ENCODE measurements around the gene CRTC1. TPM values are rescaled to one million over a fixed set of nuclear protein-coding genes. Genes with fewer than 3 reads are reported as not detected.

The CRTC1 gene
- total RNA-seq, 2 donors from 2014 or later = 9.3 to 15.7 TPM

DNA sequence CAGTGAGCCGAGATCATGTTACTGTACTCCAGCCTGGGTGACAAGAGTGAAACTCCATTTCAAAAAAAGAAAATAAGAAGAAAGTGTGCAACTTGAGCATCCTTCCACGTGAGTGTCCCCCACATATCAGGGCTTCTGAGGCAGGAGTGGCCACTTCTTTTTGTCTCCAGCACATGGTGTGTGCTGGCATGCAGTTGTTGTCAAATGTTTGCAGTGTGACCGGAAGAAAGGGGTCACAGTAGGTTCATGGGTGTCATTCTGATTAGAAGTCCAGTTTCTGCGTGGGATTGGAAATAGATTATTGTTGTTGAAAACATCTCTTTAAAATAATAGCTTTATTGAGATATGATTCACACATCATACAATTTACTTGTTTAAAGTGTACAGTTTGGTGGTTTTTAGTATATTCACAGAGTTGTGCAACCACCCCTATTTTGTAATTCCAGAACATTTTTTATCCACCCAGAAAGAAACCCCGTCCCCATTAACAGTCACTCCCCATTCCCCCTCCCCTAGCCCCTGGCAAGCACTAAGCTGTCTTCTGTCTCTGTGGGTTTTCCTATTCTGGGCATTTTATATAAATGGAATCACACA, 2.2 kb downstream of the CRTC1 start:
- no peak for DNase-seq (ENCODE audit: low spot score)
- intact Hi-C loops (cut with DNase I) = no loop called here

DNA sequence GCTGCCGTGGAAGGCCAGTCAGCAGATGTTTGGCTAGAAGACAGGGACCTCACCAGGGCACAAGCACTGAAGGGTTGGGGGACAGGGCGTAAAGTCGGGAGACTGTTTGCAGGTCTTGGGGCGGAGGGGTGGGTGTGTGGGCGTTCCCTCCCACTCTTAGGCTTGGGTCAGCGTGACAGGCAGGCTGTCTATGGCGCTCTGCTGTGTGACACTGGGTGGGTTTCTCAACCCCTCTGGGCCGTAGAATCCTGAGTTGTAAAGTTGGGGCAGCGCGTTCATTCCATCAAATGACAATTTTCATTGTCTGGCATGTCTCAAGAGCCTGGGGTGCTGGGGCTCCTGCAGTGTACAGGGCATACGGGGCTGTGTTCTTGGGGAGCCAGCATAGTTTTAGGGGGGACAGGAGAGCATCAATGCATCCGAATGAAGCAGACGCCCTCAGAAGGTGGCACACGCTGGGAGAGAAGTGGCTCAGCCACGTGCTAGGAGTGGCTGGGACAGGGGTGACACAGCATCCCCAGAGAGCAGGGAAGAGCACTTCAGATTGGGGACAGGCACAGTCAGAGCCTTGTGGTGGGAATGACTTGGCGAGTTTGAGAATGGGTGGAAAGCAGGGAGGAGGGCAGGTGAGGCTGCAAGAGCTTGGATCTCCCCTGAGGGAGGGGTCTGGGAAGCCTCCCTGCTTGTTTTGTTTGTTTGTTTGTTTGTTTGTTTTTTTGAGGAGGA, 4.4 kb downstream of the CRTC1 start:
- intact Hi-C loops (cut with DNase I) = no loop called here
- no peak for DNase-seq (ENCODE audit: low spot score)

DNA sequence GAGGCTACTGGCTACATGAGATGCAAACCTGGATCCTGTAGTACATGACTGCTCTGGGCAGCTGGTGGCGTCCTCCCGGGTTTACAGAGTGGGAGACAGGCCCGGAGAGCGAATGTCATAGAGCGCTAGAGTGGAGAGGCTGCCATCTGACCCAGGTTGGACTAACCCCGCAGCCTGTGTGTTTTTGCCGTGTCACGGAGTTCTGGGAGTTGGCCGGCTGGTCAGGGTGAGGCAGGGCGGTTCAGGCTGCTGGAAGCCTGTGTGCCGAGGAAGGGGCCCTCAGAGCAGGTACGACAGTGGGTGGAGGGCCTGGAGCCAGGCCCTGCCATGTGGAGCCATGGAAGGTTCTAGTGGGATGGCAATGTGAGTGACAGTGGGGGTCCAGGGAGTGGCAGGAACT, 12.5 kb downstream of the CRTC1 start:
- DNase-seq (ENCODE audit: low spot score) = no peak
- intact Hi-C loops (cut with DNase I) = no loop called here

DNA sequence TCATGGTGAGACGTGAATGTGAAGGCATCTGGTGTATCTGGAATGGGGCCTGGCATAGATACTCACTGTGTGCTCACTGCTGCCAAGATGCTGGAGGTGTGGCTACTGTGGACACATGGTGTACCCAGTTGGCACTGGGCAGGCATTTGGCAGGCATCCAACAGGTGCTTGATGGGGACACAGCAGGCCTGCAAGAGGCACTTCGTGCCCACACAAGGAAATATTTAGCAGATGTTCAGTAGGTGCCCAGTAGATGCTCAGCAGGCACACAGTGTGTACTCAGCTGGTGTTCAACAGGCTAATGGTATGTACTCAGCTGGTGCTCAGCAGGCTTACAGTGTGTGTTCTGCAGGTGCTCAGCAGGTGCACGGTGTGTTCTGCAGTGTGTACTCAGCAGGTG, 14.2 kb downstream of the CRTC1 start:
- no peak for DNase-seq (ENCODE audit: low spot score)
- intact Hi-C loops (cut with DNase I) = no loop called here

DNA sequence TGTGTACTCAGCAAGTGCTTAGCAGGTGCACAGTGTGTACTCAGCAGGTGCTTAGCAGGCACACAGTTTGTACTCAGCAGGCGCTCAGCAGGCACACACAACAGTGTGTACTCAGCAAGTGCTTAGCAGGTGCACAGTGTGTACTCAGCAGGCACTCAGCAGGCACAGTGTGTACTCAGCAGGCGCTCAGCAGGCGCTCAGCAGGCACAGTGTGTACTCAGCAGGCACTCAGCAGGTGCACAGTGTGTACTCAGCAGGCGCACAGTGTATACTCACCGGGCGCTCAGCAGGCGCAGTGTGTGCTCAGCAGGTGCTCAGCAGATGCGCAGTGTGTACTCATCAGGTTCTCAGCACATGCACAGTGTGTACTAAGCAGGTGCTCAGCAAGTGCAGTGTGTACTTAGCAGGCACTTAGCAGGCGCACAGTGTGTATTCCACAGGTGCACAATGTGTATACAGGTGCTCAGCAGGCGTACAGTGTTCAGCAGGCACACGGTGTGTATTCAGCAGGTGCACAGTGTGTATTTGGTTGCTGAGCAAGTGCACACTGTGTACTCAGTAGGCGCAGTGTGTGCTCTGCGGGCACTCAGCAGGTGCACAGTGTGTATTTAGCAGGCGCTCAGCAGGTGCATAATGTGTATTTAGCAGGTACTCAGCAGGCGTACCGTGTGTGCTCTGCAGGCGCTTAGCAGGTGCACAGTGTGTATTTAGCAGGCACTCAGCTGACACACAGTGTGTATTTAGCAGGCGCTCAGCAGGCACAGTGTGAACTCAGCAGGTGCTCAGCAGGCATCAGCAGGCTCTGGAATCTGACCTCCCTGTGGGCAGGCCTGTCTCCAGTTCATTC, 15.1 kb downstream of the CRTC1 start:
- intact Hi-C loops (cut with DNase I) = no loop called here
- no peak for DNase-seq (ENCODE audit: low spot score)

DNA sequence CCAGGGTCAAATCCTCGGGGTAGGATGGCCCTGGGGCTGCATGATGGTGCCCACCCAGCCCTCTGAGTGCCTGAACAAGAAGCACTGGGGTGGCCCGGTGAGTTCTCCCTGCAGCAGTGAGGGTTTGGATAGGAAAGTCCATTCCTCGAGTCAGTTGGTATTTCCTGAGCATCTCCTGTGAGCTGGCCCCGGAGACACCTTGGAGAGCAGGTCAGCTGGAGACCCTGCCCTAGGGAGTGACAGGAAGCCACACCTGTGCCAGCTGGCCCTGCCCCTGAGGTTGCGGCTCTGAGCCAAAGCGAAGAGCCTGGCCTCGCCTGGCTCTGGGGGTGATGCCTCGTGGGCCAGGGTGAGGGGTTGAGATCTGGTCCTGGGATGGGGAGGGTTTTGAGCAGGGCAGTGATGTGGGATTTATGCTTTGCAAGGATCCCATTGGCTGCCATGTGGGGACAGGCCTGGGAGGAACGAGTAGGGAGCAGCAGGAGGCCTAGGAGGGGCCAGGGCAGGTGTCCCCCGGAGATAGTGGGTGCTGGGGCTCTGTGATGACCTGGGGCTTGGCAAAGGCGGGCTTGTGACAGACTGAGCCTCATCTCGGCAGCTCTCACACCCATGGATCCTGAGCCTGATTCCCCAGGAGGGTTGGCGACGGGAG, 16.0 kb downstream of the CRTC1 start:
- DNase-seq (ENCODE audit: low spot score) = no peak
- intact Hi-C loops (cut with DNase I) = no loop called here

DNA sequence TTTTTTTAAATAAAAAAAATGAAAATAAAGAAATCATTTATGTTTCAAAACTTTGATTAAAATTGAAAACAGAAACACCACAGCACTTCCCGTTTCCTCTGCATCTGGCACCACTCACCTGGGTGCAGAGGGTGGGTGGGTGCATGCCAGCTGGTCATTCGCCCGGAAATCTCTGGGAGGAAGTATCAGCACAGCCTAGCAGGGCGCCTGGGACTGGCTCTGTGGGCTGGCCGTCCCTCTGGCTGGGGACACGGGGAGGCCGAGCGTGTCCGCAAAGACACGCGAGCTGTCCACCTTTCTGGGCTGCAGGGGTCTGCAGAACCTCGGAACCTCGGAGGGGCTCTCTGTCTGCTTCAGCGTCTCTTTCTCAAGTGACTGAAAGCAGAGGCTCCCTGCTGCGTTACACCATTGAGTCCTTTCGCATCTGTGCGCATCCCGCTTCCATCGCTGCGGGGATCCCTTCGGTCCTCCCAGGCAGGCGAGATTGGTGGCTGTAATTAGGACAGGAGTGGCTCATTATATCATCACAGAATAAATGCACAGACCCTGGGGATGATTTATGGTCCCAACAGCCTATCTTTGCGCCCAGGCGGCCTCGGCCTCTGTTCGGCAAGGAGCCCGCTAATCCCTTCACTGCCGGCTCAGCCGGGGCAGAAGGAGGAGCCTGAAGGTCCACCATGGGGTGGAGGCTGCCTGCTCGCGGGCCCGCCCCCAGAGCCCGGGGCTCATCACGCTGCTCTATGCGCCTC, 17.2 kb downstream of the CRTC1 start:
- DNase-seq (ENCODE audit: low spot score) = peak; percentile 93
- intact Hi-C loops (cut with DNase I) = no loop called here

DNA sequence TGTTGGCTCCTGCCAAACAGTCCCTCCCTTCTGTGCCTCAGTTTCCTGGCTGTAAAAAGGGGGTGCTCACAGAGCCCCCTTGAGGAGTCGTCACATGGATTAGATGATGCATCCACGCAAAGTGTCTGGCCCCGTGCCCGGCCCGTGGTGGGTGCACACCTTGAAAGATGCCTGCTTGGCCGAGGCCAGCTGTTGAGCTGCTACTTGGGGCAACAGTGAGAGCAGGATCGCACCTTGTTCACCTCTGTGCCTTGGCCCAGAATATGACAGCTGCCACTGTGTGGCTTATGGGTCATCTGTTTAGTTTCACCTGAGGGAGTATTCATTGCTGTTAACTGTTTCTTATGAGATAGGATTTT, 17.7 kb downstream of the CRTC1 start:
- intact Hi-C loops (cut with DNase I) = no loop called here
- no peak for DNase-seq (ENCODE audit: low spot score)

DNA sequence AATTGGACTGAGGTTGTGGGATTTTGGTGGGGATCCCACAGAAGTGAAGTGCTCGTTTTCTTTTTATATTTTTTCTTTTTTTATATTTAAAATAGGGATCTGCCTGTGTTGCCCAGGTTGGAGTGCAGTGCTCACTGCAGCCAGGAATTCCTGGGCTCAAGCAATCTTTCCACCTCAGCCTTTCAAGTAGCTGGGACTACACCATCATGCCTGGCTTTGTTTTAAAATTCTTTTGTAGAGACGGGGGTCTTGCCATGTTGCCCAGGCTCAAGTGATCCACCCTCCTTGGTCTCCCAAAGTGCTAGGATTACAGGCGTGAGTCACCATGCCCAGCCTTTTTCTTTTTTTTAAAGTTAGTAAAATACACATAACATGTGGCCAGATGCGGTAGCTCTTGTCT, 20.6 kb downstream of the CRTC1 start:
- no peak for DNase-seq (ENCODE audit: low spot score)
- intact Hi-C loops (cut with DNase I) = no loop called here

DNA sequence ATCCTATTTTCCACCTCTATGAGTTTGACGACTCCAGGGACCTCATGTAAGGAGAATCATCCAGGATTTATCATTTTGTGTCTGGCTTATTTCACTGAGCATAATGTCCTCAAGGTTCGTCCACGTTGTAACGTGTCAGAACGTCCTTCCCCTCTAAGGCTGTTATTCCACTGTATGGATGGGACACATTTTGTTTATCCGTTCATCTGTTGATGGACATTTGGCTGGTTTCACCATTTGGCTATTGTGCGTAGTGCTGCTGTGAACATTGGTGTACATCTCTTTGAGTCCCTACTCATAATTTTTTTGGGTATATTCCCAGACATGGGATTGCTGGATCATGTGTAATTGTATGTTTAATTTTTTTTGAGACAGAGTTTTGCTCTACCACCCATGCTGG, 21.5 kb downstream of the CRTC1 start:
- no peak for DNase-seq (ENCODE audit: low spot score)
- intact Hi-C loops (cut with DNase I) = no loop called here

DNA sequence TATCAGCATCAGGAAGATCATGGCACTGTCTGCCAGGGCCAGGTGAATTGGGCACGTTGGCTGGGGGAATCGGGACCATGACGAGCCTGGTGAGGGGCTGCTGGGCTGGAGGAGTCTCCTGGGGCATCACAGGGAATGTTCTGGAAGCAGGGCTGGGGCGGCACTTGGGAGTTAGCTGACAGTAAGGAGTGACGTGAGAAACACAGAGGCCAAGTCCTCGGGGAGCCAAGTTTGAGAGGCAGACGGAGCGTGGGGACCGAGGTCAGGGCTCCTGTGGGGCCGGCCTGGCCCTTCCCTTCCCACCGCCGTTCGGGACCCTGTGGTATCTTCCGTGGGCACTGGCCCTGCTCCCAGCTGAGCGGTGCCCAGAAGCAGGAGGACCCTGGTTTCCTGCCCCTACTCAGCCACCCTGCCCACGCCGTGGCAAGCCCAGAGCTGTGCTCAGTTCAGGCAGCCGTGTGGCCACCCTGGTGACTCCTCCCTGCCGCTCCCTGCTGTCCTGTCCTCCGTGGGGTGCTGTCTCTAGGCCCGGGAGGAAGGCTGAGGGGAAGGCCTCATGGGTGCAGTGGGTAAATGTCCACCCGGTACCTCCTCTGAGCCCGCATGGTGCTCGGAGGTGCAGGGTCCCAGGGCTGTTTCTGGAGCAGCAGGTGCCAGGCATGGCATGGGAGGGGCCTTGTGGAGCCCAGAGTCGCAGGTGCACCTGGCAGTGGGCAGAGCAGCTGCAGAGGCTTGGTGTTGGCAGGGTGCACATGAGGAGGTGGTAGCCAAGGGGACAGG, 25.2 kb downstream of the CRTC1 start:
- DNase-seq (ENCODE audit: low spot score) = no peak
- intact Hi-C loops (cut with DNase I) = no loop called here

DNA sequence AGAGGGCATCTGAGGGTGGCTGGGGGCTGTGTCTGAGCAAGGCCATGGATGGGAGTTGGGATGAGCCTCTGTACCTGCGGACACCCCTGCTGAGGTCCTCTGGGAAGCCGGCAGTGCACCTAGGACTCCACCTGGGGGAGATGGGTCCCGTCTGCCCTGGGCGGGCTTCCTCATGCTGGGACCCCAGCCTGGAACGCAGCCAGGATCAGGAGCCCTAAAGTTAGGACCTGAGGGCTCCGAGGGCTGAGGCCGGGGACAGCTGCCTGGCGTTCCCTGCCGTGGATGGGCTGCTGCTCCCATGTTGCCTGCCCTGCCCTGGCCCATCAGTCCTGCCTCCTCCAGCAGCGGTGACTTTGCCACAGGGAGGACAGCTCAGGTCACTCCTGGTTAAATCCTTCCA, 26.1 kb downstream of the CRTC1 start:
- DNase-seq (ENCODE audit: low spot score) = no peak
- intact Hi-C loops (cut with DNase I) = no loop called here

DNA sequence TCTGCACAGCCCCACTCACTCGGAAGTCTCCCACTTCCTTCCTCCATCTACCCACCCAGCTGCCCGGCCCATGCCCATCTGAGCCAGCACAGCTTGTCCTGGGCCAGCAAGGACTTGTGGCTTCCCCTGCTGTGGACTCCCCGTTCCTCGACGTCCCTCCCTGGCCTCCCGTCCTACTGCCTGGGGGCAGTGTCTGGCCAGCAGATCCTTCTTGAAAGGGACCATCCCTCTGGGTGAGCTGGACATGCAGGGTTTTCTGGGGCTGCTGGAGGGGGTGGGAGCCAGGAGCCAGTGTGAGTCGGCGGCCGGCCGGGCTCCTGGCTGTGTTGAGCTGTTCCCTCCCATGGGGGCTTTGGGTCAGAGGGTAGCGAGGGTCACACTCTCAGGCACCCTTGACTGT, 26.7 kb downstream of the CRTC1 start:
- no peak for DNase-seq (ENCODE audit: low spot score)
- intact Hi-C loops (cut with DNase I) = no loop called here

DNA sequence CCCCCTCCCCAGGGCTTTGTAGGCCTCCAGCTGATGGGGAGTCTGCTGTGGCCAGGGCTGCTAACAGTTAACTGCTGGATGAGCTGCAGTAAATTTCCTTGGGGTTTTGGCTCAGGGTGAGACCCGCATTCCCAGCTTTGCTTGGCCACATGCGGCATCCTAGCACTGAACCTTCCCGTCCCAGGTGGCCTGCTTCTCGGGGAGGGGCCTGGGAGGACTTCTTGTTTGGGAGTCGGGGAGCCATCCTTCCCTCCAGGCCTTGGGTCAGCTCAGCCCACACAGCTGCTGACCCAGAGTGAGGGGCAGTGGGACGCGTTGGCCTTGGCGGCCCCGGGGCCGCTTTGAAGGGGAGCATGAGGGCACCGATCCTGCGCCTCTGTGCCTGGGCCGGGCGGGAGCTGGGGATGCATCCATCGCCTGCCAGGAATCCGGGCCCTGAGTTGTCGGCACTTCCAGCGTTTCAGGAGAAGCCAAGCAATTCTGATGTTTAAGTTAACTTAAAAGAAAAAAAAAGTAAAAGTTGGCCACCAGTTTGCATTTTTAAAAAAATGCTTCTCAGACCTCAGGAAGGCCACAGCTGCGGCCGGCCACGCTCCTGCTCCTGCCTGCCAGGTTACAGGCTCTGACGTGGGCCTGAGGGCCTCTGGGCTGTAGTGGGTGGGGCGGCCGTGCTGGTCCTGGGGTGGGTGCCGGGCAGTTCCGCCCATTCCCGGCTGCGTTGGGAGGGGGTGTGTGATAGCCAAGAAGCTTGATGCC, 27.7 kb downstream of the CRTC1 start:
- intact Hi-C loops (cut with DNase I) = no loop called here
- DNase-seq (ENCODE audit: low spot score) = peak; percentile 95

DNA sequence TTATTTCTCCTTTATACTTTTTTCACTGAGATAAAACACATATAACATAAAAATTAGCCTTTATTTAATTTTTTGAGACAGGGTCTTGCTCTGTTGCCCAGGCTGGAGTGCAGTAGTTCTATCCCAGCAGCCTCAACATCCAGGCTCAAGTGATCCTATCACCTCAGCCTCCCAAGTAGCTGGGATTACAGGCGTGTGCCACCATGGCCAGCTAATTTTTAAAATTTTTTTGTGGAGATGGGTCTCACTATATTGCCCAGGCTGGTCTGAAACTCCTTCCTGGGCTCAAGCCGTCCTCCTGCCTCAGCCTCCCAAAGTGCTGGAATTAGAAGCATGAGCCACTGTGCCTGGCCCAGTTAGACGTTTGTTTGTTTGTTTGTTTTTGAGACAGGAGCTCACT, 28.4 kb downstream of the CRTC1 start:
- DNase-seq (ENCODE audit: low spot score) = no peak
- intact Hi-C loops (cut with DNase I) = no loop called here

DNA sequence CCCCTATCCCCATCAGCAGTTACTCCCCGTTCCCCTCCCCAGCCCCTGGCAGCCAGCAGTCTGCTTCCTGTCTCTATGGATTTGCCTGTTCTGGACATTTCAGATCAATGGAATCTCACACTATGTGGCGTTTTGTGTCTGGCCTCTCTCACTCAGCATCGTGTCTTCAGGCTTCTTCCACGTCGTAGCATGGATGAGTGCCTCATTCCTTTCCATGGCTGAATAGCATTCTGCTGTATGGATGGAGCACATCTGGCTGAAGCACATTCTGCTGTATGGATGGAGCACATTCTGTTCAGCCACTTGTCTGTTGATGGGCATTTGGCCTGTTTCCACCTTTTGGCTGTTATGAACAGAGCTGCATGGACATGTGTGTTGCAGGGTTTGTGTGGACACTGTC, 29.5 kb downstream of the CRTC1 start:
- no peak for DNase-seq (ENCODE audit: low spot score)

DNA sequence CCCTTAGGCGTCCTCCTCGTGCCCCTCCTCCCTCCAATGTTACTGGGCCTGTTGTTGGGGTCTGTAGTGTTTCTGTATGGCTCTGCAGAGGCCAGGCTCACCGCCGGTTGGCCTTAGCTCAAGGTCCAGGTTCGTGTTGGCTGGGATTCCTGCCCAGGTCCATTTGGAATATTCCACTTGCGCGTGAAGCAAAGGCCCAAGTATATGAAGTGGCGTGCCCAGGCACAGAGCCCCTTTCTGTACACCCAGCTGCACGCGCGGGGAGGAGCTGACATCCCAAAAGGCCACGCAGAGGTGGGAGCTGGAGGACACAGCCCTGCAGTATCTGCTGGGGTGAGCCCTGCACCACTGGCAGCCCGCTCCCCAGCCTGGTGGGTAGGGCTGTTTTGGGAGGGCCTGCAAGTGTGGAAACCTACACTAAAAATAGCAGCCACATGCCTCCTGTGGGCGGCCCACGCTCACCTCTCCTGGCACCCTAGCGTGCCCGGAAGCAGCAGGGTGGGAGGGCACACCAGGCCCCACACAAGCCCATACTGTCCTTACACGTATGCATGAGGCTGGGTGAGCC, 30.2 kb downstream of the CRTC1 start:
- intact Hi-C loops (cut with DNase I) = no loop called here
- DNase-seq (ENCODE audit: low spot score) = no peak

More for the DNA sequence above, 29.5 kb downstream of the CRTC1 start:
- intact Hi-C loops (cut with DNase I) = no loop called here

DNA sequence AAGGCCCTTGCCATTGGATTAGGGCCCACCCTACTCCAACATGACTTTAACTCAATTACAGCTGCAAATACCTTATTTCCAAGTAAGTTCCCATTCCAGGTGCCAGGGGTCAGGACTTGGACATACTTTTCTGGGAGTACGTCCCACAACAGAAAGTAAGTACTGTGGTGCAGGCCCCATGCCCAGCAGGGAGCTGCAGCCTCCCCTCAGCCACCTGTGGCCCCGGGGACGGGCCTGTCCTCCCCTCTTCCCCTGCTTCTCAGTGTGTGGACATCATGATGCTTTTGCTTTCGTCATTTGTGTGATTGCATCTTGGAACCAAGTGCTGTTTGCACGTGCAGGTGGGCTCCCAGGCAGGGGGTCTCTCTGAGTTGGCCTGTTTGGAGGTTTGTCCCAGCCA, 31.9 kb downstream of the CRTC1 start:
- no peak for DNase-seq (ENCODE audit: low spot score)
- intact Hi-C loops (cut with DNase I) = no loop called here
